K562 (cell line): ENCODE data around the gene NOA1. TPM values are rescaled to one million over a fixed set of nuclear protein-coding genes. Genes with fewer than 3 reads are reported as not detected.
"Not testable (repeated sequence)": the region's sequence is repeated elsewhere in the genome, so short reads cannot be mapped to it uniquely, and the experiment has no call there.

Experiments used
- ATAC-seq: fragments of 200-7000 bp; cut with Tn5 transposase; 3 replicates; pipeline ENCODE4 v1.9.1; 2020; ENCODE audit warnings: moderate library complexity
- BruUV-seq: library from RNA; stranded (reverse); fragments of 400-500 nt; replicated peaks from 2 replicates; lab custom pipeline; 2021; lab: Mats Ljungman, UMichigan
- CTCF ChIA-PET: fragments of 300-600 bp; formaldehyde crosslinking; extraction: SDS; loops from one replicate; lab custom pipeline; 2021; ENCODE audit warnings: low intra/inter-chr PET ratio; lab: Yijun Ruan, JAX
- POLR2A ChIA-PET: fragments of 300-600, 350-650 bp; sonication (Branson Sonifier 250); formaldehyde crosslinking; extraction: SDS; loops from one replicate; lab custom pipeline; 2021; ENCODE audit warnings: antibody characterized with exemption, inconsistent platforms; lab: Yijun Ruan, JAX
- DNase-seq, 4 experiments: peaks; one replicate each; pipeline versions ENCODE4 v3.0.0 to v3.0.0-alpha.2; 2011 to 2018; ENCODE audit warnings: low spot score in 3 of 4, mixed read lengths in 3 of 4; ENCODE audit errors: extremely low read depth in 1 of 4
- FAIRE-seq: peaks from 2 replicates; lab custom pipeline; 2011; peaks lifted over from hg19 to GRCh38; lab: Jason Lieb, UNC
- H2AFZ ChIP-seq: 2 replicates; pipeline ENCODE4 v1.6.0; 2011; ENCODE audit warnings: low read depth, low read length, control low read depth, inconsistent platforms
- H3K27ac ChIP-seq: fragments of 200-600 bp; 3 replicates; pipeline ENCODE4 v1.8.0; 2011; ENCODE audit warnings: low read depth, mild to moderate bottlenecking, control low read depth, inconsistent platforms, low read length, moderate library complexity, mixed read lengths; ENCODE audit errors: extremely low read depth
- H3K27me3 ChIP-seq, 2 experiments: fragments of 300-600 bp in 1 of 2; 2 replicates in 1 of 2; 3 replicates in 1 of 2; pipeline versions ENCODE4 v1.6.0 to v1.8.0; 2011; ENCODE audit warnings: inconsistent platforms in 2 of 2, low read length in 2 of 2, mild to moderate bottlenecking in 1 of 2, mixed read lengths in 1 of 2, moderate library complexity in 1 of 2; ENCODE audit not compliant: control insufficient read depth in 2 of 2, insufficient read depth in 2 of 2
- H3K36me3 ChIP-seq: fragments of 300-600 bp; 3 replicates; pipeline ENCODE4 v1.8.0; 2011; ENCODE audit warnings: mild to moderate bottlenecking, low read length, inconsistent platforms; ENCODE audit not compliant: control insufficient read depth, insufficient read depth
- H3K4me1 ChIP-seq, 2 experiments: fragments of 200-600 bp in 1 of 2; replicated peaks in 1 of 2; 2 replicates in 1 of 2; 3 replicates in 1 of 2; pipeline versions ENCODE4 v1.5.1 to v1.8.0; 2011; ENCODE audit warnings: inconsistent platforms in 2 of 2, low read length in 2 of 2, mild to moderate bottlenecking in 1 of 2, mixed read lengths in 1 of 2, moderate library complexity in 1 of 2; ENCODE audit not compliant: control insufficient read depth in 2 of 2, insufficient read depth in 2 of 2
- H3K4me2 ChIP-seq: 2 replicates; pipeline ENCODE4 v1.6.1; 2011; ENCODE audit warnings: low read length, control low read depth, inconsistent platforms, mixed read lengths; ENCODE audit not compliant: insufficient read depth
- H3K4me3 ChIP-seq: fragments of 200-600 bp; sonication (generic), shearing (Covaris generic); 2 replicates; pipeline ENCODE4 v1.5.1; 2016; ENCODE audit warnings: control low read depth, inconsistent platforms
- H3K79me2 ChIP-seq: fragments of 200-600 bp; 3 replicates; pipeline ENCODE4 v1.8.0; 2011; ENCODE audit warnings: low read length, inconsistent platforms; ENCODE audit not compliant: control insufficient read depth, insufficient read depth
- H3K9ac ChIP-seq, 2 experiments: 2 replicates each; pipeline versions ENCODE4 v1.6.0 to v1.6.1; 2011; ENCODE audit warnings: low read depth in 2 of 2, low read length in 2 of 2, control low read depth in 1 of 2, inconsistent platforms in 1 of 2, mild to moderate bottlenecking in 1 of 2, mixed read lengths in 1 of 2; ENCODE audit not compliant: insufficient read depth in 1 of 2
- H3K9me1 ChIP-seq: one replicate; pipeline ENCODE4 v1.6.0; 2011; ENCODE audit warnings: inconsistent platforms, mild to moderate bottlenecking, low read length, moderate library complexity; ENCODE audit not compliant: control insufficient read depth, insufficient read depth
- H3K9me3 ChIP-seq: replicated peaks from 2 replicates; pipeline ENCODE4 v1.5.1; 2011; ENCODE audit warnings: low read depth, low read length, inconsistent platforms; ENCODE audit not compliant: control insufficient read depth, insufficient read depth
- H4K20me1 ChIP-seq: replicated peaks from 2 replicates; pipeline ENCODE4 v1.6.1; 2011; ENCODE audit warnings: low read length, inconsistent platforms, mixed read lengths; ENCODE audit not compliant: control insufficient read depth, insufficient read depth
- MEIS2 ChIP-seq: fragments of 450-650 bp; IDR thresholded peaks from 2 replicates; pipeline ENCODE4 v1.6.1; 2014; ENCODE audit warnings: mild to moderate bottlenecking; ENCODE audit not compliant: partially characterized antibody
- PCBP2 ChIP-seq: fragments of 200-400 bp; formaldehyde crosslinking; IDR thresholded peaks from 2 replicates; pipeline ENCODE4 v1.6.1; 2018; ENCODE audit warnings: low read length, low read depth, mild to moderate bottlenecking, moderate library complexity; ENCODE audit not compliant: poor library complexity, severe bottlenecking
- ZNF140 ChIP-seq: fragments of 250-450 bp; sonication (Bioruptor Pico); IDR thresholded peaks from 2 replicates; pipeline ENCODE4 v1.8.0; 2021; ENCODE audit warnings: moderate library complexity, mild to moderate bottlenecking, inconsistent platforms
- ZNF324 ChIP-seq: fragments of 250-450 bp; sonication (Bioruptor Pico); IDR thresholded peaks from 2 replicates; pipeline ENCODE4 v1.4.0; 2020; ENCODE audit warnings: mild to moderate bottlenecking
- WGBS: fragments of 100-300 bp; shearing (Covaris generic); methylation state at CpG from one replicate; pipeline ENCODE4 v1.1.6; 2016; ENCODE audit warnings: low coverage, mixed read lengths; ENCODE audit not compliant: insufficient coverage; ENCODE audit errors: missing lambda C conversion rate; 5-methylcytosine and 5-hydroxymethylcytosine counted together
- in situ Hi-C: fragments of 300-500 bp; cut with MboI; formaldehyde crosslinking; loops from 4 replicates; pipeline ENCODE4 v1.15.0; 2018; ENCODE audit warnings: inconsistent platforms, mixed read lengths
- intact Hi-C: fragments of 100-400 bp; cut with micrococcal nuclease; formaldehyde crosslinking; loops from 2 replicates; pipeline ENCODE4 v1.14.2; 2022
- polyA plus RNA-seq, 8 experiments: library from polyadenylated mRNA; depleted of rRNA in 4 of 8; stranded (reverse) in 5 of 8; unstranded in 3 of 8; fragments of >200 nt; fragmentation: Nextera tagmentation in 2 of 8; fragmentation: Illumina TruSeq in 1 of 8; extraction: Ambion mirVana in 2 of 8; extraction: Trizol in 1 of 8; gene quantifications; 2 replicates each; pipeline versions ENCODE4 v1.2.1 to v1.2.3, GENCODE V29; 2011 to 2014; ENCODE audit warnings: inconsistent platforms in 1 of 8, missing spikeins in 1 of 8
- total RNA-seq, 7 experiments: library from RNA; depleted of rRNA in 6 of 7; stranded (reverse); fragments of >200 nt in 6 of 7; fragmentation: Illumina TruSeq in 2 of 7; extraction: Trizol in 2 of 7; gene quantifications; 2 replicates each; pipeline versions ENCODE4 v1.2.1 to v1.2.3, GENCODE V29; 2011 to 2021; ENCODE audit warnings: low replicate concordance in 1 of 7
- TF ChIP-seq, protein P1 (sequence below): sonication (generic); formaldehyde crosslinking; IDR thresholded peaks from 2 replicates; pipeline ENCODE4 v1.8.1; 2023; ENCODE audit warnings: mild to moderate bottlenecking, missing genetic modification reagents
- TF ChIP-seq, protein P2 (sequence below): fragments of 450-650 bp; IDR thresholded peaks from 2 replicates; pipeline ENCODE4 v1.6.1; 2016

The NOA1 gene
- total and polyA plus RNA-seq, 9 of the 15 experiments (the other 6 are each of a cell fraction or from before 2014, with no cell fraction given) = 2.6 to 26.6 (median 16.7) TPM

GRCh38 chr4:56914977-56915376 is 62.4 kb downstream of the NOA1 start:
- 89% methylated on average over 10 of the region's 12 CpGs for WGBS
- peaks cover 67% of the 10 kb centered on the region for H3K36me3 ChIP-seq
- H3K27me3 ChIP-seq, H3K9ac ChIP-seq, H3K4me3 ChIP-seq, H2AFZ ChIP-seq, FAIRE-seq, ATAC-seq, H3K4me2 ChIP-seq, BruUV-seq, DNase-seq, CTCF ChIA-PET, in situ Hi-C loops, H3K9me3 ChIP-seq, H3K27ac ChIP-seq: not testable (repeated sequence)
- peaks cover 9 to 12% of the 10 kb centered on the region in 2 experiments; a peak in 4 of 5 replicates for H3K4me1 ChIP-seq
- intact Hi-C loops = loop anchor here (5.0 kb wide), 1 partner anchor 42 kb away; no protein-coding TSS in a partner anchor
- H3K79me2 ChIP-seq = peaks cover 92% of the 10 kb centered on the region
- TF ChIP-seq, protein P1, sequence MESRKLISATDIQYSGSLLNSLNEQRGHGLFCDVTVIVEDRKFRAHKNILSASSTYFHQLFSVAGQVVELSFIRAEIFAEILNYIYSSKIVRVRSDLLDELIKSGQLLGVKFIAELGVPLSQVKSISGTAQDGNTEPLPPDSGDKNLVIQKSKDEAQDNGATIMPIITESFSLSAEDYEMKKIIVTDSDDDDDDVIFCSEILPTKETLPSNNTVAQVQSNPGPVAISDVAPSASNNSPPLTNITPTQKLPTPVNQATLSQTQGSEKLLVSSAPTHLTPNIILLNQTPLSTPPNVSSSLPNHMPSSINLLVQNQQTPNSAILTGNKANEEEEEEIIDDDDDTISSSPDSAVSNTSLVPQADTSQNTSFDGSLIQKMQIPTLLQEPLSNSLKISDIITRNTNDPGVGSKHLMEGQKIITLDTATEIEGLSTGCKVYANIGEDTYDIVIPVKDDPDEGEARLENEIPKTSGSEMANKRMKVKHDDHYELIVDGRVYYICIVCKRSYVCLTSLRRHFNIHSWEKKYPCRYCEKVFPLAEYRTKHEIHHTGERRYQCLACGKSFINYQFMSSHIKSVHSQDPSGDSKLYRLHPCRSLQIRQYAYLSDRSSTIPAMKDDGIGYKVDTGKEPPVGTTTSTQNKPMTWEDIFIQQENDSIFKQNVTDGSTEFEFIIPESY = peak; percentile 75
- TF ChIP-seq, all 486 proteins: peak for 1; not testable (repeated sequence) for 485
- peaks cover 12% of the 10 kb centered on the region; the same call in 1 of the 2 replicates for H4K20me1 ChIP-seq
- not testable (repeated sequence) for H3K9me1 ChIP-seq
- POLR2A ChIA-PET = interaction anchor here (0.6 kb wide), 1 partner anchor 218 kb away, joined by 4 read pairs; no protein-coding TSS in a partner anchor

DNA sequence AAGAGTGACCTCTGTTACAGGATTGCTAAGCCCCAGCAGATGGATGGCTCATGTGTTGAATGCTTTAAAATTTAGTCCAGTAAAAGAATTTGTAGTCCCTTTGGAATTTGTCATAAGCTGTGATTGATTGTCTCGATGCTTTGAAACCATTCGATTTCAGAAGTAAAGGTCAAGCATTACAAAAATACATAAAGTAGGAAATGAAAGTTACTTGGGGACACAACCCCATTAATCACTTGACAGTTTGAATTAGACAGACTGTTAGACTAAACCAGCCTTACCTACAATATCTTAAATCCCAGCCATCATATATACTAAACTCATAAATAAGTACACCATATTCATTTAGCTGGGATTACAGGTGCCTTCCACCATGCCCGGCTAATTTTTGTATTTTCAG is 63.1 kb downstream of the NOA1 start:
- no peaks in the 10 kb centered on the region for H3K9me1 ChIP-seq
- 75% methylated on average over 3 of the region's 3 CpGs for WGBS
- no TSS peak for BruUV-seq
- POLR2A ChIA-PET = no interaction called here
- FAIRE-seq (no peak), DNase-seq (no peak), ATAC-seq (no peak)
- in situ Hi-C loops (no loop called here), intact Hi-C loops (loop anchor here (5.0 kb wide), 1 partner anchor 43 kb away; no protein-coding TSS in a partner anchor)
- H3K9ac ChIP-seq = no peak overlapping the region
- H3K4me3 ChIP-seq = no peak overlapping the region
- no peaks in the 10 kb centered on the region for H3K27me3 ChIP-seq
- CTCF ChIA-PET = no interaction called here
- peaks cover 62% of the 10 kb centered on the region for H3K36me3 ChIP-seq
- no peaks in the 10 kb centered on the region for H3K9me3 ChIP-seq
- H2AFZ ChIP-seq = no peak overlapping the region
- H3K4me1 ChIP-seq = peaks cover 9 to 12% of the 10 kb centered on the region in 2 experiments; a peak in 4 of 5 replicates
- no peak overlapping the region for H3K27ac ChIP-seq
- peaks cover 95% of the 10 kb centered on the region for H3K79me2 ChIP-seq
- H4K20me1 ChIP-seq = peaks cover 12% of the 10 kb centered on the region; the same call in 1 of the 2 replicates
- no peak overlapping the region for H3K4me2 ChIP-seq
- TF ChIP-seq ZNF140 (CRISPR knock-in tag) (no peak), ZNF324 (CRISPR knock-in tag) (no peak), MEIS2 (peak; percentile 54), PCBP2 (no peak)
- TF ChIP-seq, protein P2, sequence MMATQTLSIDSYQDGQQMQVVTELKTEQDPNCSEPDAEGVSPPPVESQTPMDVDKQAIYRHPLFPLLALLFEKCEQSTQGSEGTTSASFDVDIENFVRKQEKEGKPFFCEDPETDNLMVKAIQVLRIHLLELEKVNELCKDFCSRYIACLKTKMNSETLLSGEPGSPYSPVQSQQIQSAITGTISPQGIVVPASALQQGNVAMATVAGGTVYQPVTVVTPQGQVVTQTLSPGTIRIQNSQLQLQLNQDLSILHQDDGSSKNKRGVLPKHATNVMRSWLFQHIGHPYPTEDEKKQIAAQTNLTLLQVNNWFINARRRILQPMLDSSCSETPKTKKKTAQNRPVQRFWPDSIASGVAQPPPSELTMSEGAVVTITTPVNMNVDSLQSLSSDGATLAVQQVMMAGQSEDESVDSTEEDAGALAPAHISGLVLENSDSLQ = 0 out of 2 replicates have a peak, but pooled peaks have one; percentile 8
